ENCODE measurements around the gene MGST2.

Gene MGST2

GRCh38 chr4:139745111-139745639, 79.6 kb downstream of the MGST2 start:
- no peak for DNase-seq

GRCh38 chr4:139746431-139747171, 81.0 kb downstream of the MGST2 start:
- no peak for DNase-seq

GRCh38 chr4:139749338-139749737, 83.7 kb downstream of the MGST2 start:
- DNase-seq, result no peak

GRCh38 chr4:139749835-139750498, 84.3 kb downstream of the MGST2 start:
- DNase-seq, result no peak

- no peak for DNase-seq
Measured at GRCh38 chr4:139753686-139754085, 88.1 kb downstream of the MGST2 start.

Measured in stimulated activated CD4-positive, alpha-beta T cell treated with anti-CD3 and anti-CD28 coated beads, Interleukin-1b, Interleukin-23, amount 100 ng/mL, for 48 hours (primary cell).